K562 (cell line): ENCODE measurements around the gene COQ2. TPM values are rescaled to one million over a fixed set of nuclear protein-coding genes. Genes with fewer than 3 reads are reported as not detected.
A peak's percentile ranks its signal among the peaks of the same experiment; 100 is the strongest.

Experiments used
- ATAC-seq: fragments of 200-7000 bp; cut with Tn5 transposase; 3 replicates; pipeline ENCODE4 v1.9.1; 2020; ENCODE audit warnings: moderate library complexity
- BruUV-seq: library from RNA; stranded (reverse); fragments of 400-500 nt; replicated peaks from 2 replicates; lab custom pipeline; 2021; lab: Mats Ljungman, UMichigan
- CTCF ChIA-PET: fragments of 300-600 bp; formaldehyde crosslinking; extraction: SDS; loops from one replicate; lab custom pipeline; 2021; ENCODE audit warnings: low intra/inter-chr PET ratio; lab: Yijun Ruan, JAX
- POLR2A ChIA-PET: fragments of 300-600, 350-650 bp; sonication (Branson Sonifier 250); formaldehyde crosslinking; extraction: SDS; loops from one replicate; lab custom pipeline; 2021; ENCODE audit warnings: antibody characterized with exemption, inconsistent platforms; lab: Yijun Ruan, JAX
- DNase-seq, 4 experiments: peaks; one replicate each; pipeline versions ENCODE4 v3.0.0 to v3.0.0-alpha.2; 2011 to 2018; ENCODE audit warnings: low spot score in 3 of 4, mixed read lengths in 3 of 4; ENCODE audit errors: extremely low read depth in 1 of 4
- FAIRE-seq: peaks from 2 replicates; lab custom pipeline; 2011; peaks lifted over from hg19 to GRCh38; lab: Jason Lieb, UNC
- H2AFZ ChIP-seq: 2 replicates; pipeline ENCODE4 v1.6.0; 2011; ENCODE audit warnings: low read depth, low read length, control low read depth, inconsistent platforms
- H3K27ac ChIP-seq: fragments of 200-600 bp; 3 replicates; pipeline ENCODE4 v1.8.0; 2011; ENCODE audit warnings: low read depth, mild to moderate bottlenecking, control low read depth, inconsistent platforms, low read length, moderate library complexity, mixed read lengths; ENCODE audit errors: extremely low read depth
- H3K27me3 ChIP-seq, 2 experiments: fragments of 300-600 bp in 1 of 2; 2 replicates in 1 of 2; 3 replicates in 1 of 2; pipeline versions ENCODE4 v1.6.0 to v1.8.0; 2011; ENCODE audit warnings: inconsistent platforms in 2 of 2, low read length in 2 of 2, mild to moderate bottlenecking in 1 of 2, mixed read lengths in 1 of 2, moderate library complexity in 1 of 2; ENCODE audit not compliant: control insufficient read depth in 2 of 2, insufficient read depth in 2 of 2
- H3K36me3 ChIP-seq: fragments of 300-600 bp; 3 replicates; pipeline ENCODE4 v1.8.0; 2011; ENCODE audit warnings: mild to moderate bottlenecking, low read length, inconsistent platforms; ENCODE audit not compliant: control insufficient read depth, insufficient read depth
- H3K4me1 ChIP-seq, 2 experiments: fragments of 200-600 bp in 1 of 2; replicated peaks in 1 of 2; 2 replicates in 1 of 2; 3 replicates in 1 of 2; pipeline versions ENCODE4 v1.5.1 to v1.8.0; 2011; ENCODE audit warnings: inconsistent platforms in 2 of 2, low read length in 2 of 2, mild to moderate bottlenecking in 1 of 2, mixed read lengths in 1 of 2, moderate library complexity in 1 of 2; ENCODE audit not compliant: control insufficient read depth in 2 of 2, insufficient read depth in 2 of 2
- H3K4me2 ChIP-seq: 2 replicates; pipeline ENCODE4 v1.6.1; 2011; ENCODE audit warnings: low read length, control low read depth, inconsistent platforms, mixed read lengths; ENCODE audit not compliant: insufficient read depth
- H3K4me3 ChIP-seq: fragments of 200-600 bp; sonication (generic), shearing (Covaris generic); 2 replicates; pipeline ENCODE4 v1.5.1; 2016; ENCODE audit warnings: control low read depth, inconsistent platforms
- H3K79me2 ChIP-seq: fragments of 200-600 bp; 3 replicates; pipeline ENCODE4 v1.8.0; 2011; ENCODE audit warnings: low read length, inconsistent platforms; ENCODE audit not compliant: control insufficient read depth, insufficient read depth
- H3K9ac ChIP-seq, 2 experiments: 2 replicates each; pipeline versions ENCODE4 v1.6.0 to v1.6.1; 2011; ENCODE audit warnings: low read depth in 2 of 2, low read length in 2 of 2, control low read depth in 1 of 2, inconsistent platforms in 1 of 2, mild to moderate bottlenecking in 1 of 2, mixed read lengths in 1 of 2; ENCODE audit not compliant: insufficient read depth in 1 of 2
- H3K9me1 ChIP-seq: one replicate; pipeline ENCODE4 v1.6.0; 2011; ENCODE audit warnings: inconsistent platforms, mild to moderate bottlenecking, low read length, moderate library complexity; ENCODE audit not compliant: control insufficient read depth, insufficient read depth
- H3K9me3 ChIP-seq: replicated peaks from 2 replicates; pipeline ENCODE4 v1.5.1; 2011; ENCODE audit warnings: low read depth, low read length, inconsistent platforms; ENCODE audit not compliant: control insufficient read depth, insufficient read depth
- H4K20me1 ChIP-seq: replicated peaks from 2 replicates; pipeline ENCODE4 v1.6.1; 2011; ENCODE audit warnings: low read length, inconsistent platforms, mixed read lengths; ENCODE audit not compliant: control insufficient read depth, insufficient read depth
- CSDE1 ChIP-seq, 2 experiments: fragments of 450-650 bp; IDR thresholded peaks; 2 replicates each; pipeline ENCODE4 v1.6.1; 2016; ENCODE audit warnings: mild to moderate bottlenecking in 1 of 2
- DIDO1 ChIP-seq: fragments of 450-650 bp; IDR thresholded peaks from 2 replicates; pipeline ENCODE4 v1.6.1; 2016; ENCODE audit warnings: low read depth, missing biosample characterization, missing genetic modification characterization
- EGR1 ChIP-seq: fragments of 450-650 bp; conservative IDR thresholded peaks from 2 replicates; pipeline ENCODE4 v1.6.1; 2017; ENCODE audit warnings: mild to moderate bottlenecking
- ELF1 ChIP-seq: fragments of 200-800 bp; sonication (Bioruptor generic); IDR thresholded peaks from 2 replicates; pipeline ENCODE4 v1.6.1; 2016; ENCODE audit warnings: missing genetic modification characterization, missing compliant biosample characterization
- ILF3 ChIP-seq: fragments of 450-650 bp; IDR thresholded peaks from 2 replicates; pipeline ENCODE4 v1.6.1; 2018; ENCODE audit warnings: antibody characterized with exemption, mild to moderate bottlenecking, moderate library complexity, borderline replicate concordance
- LEF1 ChIP-seq: fragments of 450-650 bp; IDR thresholded peaks from 2 replicates; pipeline ENCODE4 v1.6.1; 2016; ENCODE audit warnings: mild to moderate bottlenecking
- MEIS2 ChIP-seq: fragments of 450-650 bp; IDR thresholded peaks from 2 replicates; pipeline ENCODE4 v1.6.1; 2014; ENCODE audit warnings: mild to moderate bottlenecking; ENCODE audit not compliant: partially characterized antibody
- NR4A1 ChIP-seq, 2 experiments: fragments of 250-450 bp in 1 of 2; fragments of 450-650 bp in 1 of 2; sonication (Bioruptor Pico) in 1 of 2; IDR thresholded peaks; 2 replicates each; pipeline versions ENCODE4 v1.4.0 to v1.6.1; 2016 to 2020; ENCODE audit warnings: mild to moderate bottlenecking in 2 of 2, missing compliant biosample characterization in 1 of 2, missing genetic modification characterization in 1 of 2, moderate library complexity in 1 of 2
- RB1 ChIP-seq: fragments of 450-650 bp; IDR thresholded peaks from 2 replicates; pipeline ENCODE4 v1.6.1; 2017; ENCODE audit warnings: low read depth, mild to moderate bottlenecking
- TOE1 ChIP-seq, 2 experiments: fragments of 450-650 bp in 1 of 2; sonication (generic) in 1 of 2; formaldehyde crosslinking in 1 of 2; IDR thresholded peaks; 2 replicates each; pipeline versions ENCODE4 v1.7.1 to v1.8.0; 2016 to 2022; ENCODE audit warnings: borderline replicate concordance in 2 of 2, mild to moderate bottlenecking in 2 of 2, antibody characterized with exemption in 1 of 2, inconsistent platforms in 1 of 2, low read depth in 1 of 2, missing genetic modification reagents in 1 of 2, moderate library complexity in 1 of 2
- WGBS: fragments of 100-300 bp; shearing (Covaris generic); methylation state at CpG from one replicate; pipeline ENCODE4 v1.1.6; 2016; ENCODE audit warnings: low coverage, mixed read lengths; ENCODE audit not compliant: insufficient coverage; ENCODE audit errors: missing lambda C conversion rate; 5-methylcytosine and 5-hydroxymethylcytosine counted together
- in situ Hi-C: fragments of 300-500 bp; cut with MboI; formaldehyde crosslinking; loops from 4 replicates; pipeline ENCODE4 v1.15.0; 2018; ENCODE audit warnings: inconsistent platforms, mixed read lengths
- intact Hi-C: fragments of 100-400 bp; cut with micrococcal nuclease; formaldehyde crosslinking; loops from 2 replicates; pipeline ENCODE4 v1.14.2; 2022
- polyA plus RNA-seq, 8 experiments: library from polyadenylated mRNA; depleted of rRNA in 4 of 8; stranded (reverse) in 5 of 8; unstranded in 3 of 8; fragments of >200 nt; fragmentation: Nextera tagmentation in 2 of 8; fragmentation: Illumina TruSeq in 1 of 8; extraction: Ambion mirVana in 2 of 8; extraction: Trizol in 1 of 8; gene quantifications; 2 replicates each; pipeline versions ENCODE4 v1.2.1 to v1.2.3, GENCODE V29; 2011 to 2014; ENCODE audit warnings: inconsistent platforms in 1 of 8, missing spikeins in 1 of 8
- total RNA-seq, 7 experiments: library from RNA; depleted of rRNA in 6 of 7; stranded (reverse); fragments of >200 nt in 6 of 7; fragmentation: Illumina TruSeq in 2 of 7; extraction: Trizol in 2 of 7; gene quantifications; 2 replicates each; pipeline versions ENCODE4 v1.2.1 to v1.2.3, GENCODE V29; 2011 to 2021; ENCODE audit warnings: low replicate concordance in 1 of 7
- TF ChIP-seq, protein P1 (sequence below): fragments of 450-650 bp; IDR thresholded peaks from 2 replicates; pipeline ENCODE4 v1.6.1; 2017; ENCODE audit warnings: mild to moderate bottlenecking, moderate library complexity
- TF ChIP-seq, protein P2 (sequence below): IDR thresholded peaks from 2 replicates; pipeline ENCODE4 v1.6.1; 2012; ENCODE audit warnings: low read depth, low read length, improper control_type of control experiment, borderline replicate concordance

Gene COQ2
- total and polyA plus RNA-seq, 9 of the 15 experiments (the other 6 are each of a cell fraction or from before 2014, with no cell fraction given): 1.9 to 13.5 (median 11.8) TPM

- CTCF ChIA-PET: no interaction called here
- Histone ChIP-seq H3K36me3 (no peaks in the 10 kb centered on the region), H4K20me1 (no peaks in the 10 kb centered on the region), H3K4me3 (no peak overlapping the region), H3K9me3 (no peaks in the 10 kb centered on the region), H3K27ac (no peak overlapping the region), H3K9me1 (no peaks in the 10 kb centered on the region), H3K4me1 (peaks cover 4 to 9% of the 10 kb centered on the region in 2 experiments; a peak in 4 of 5 replicates), H2AFZ (no peak overlapping the region), H3K9ac (no peak overlapping the region), H3K4me2 (no peak overlapping the region), H3K79me2 (no peaks in the 10 kb centered on the region), H3K27me3 (peaks cover 23 to 29% of the 10 kb centered on the region in 2 experiments)
- no TSS peak for BruUV-seq
- no peak for DNase-seq
- ATAC-seq: no peak; the same call in 2 of the 3 replicates
- POLR2A ChIA-PET: no interaction called here
- TF ChIP-seq EGR1: peak; percentile 40
- no peak for TF ChIP-seq ILF3
- TF ChIP-seq MEIS2: peak; percentile 4
- TF ChIP-seq CSDE1 (IDR thresholded peaks at IDR 0.05): no peak
- in situ Hi-C loops: no loop called here
- intact Hi-C loops: no loop called here
- FAIRE-seq: peak; percentile 11
- 10% methylated on average over 3 of the region's 3 CpGs for WGBS
Observed at GRCh38 chr4:83331956-83332355, 47.4 kb upstream of the COQ2 start.

DNA sequence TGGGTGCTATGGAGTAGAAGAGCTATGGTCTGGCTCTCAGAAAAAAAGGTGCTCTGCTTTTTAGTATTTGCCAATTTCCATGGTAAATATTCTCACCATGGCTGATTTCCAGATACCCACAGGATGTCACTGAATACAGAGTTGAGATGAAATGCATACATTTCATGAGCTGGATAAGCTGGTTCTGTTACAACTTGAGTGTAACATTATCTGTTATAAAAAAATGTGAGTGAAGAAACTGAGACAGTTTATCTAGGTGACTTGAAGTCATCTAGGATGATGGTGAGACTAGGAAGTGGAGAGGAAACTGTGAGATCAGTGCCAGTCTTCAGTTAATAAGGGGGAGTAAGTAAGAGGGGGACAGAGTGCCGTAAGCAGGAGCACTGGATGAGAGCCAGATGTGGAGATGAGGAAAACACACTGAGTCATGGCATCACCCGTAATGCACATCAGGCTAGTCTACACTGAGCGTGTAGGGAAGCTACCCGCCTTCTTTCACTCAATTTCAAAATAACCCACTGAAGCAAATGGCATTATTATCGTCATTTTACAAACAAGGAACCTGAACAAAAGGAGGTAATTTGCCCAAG lies 45.0 kb upstream of the COQ2 start:
- POLR2A ChIA-PET: no interaction called here
- H3K4me2 ChIP-seq: no peak overlapping the region
- CTCF ChIA-PET: no interaction called here
- TF ChIP-seq NR4A1 (CRISPR knock-in tag; IDR thresholded peaks at IDR 0.05) (no peak), NR4A1 (tag; IDR thresholded peaks at IDR 0.05) (no peak), LEF1 (no peak), TOE1 (IDR thresholded peaks at IDR 0.05; ENCODE audit: borderline replicate concordance) (no peak), TOE1 (CRISPR knock-in tag; IDR thresholded peaks at IDR 0.05; ENCODE audit: borderline replicate concordance, low read depth) (no peak), DIDO1 (tag) (no peak), ELF1 (tag) (no peak), RB1 (no peak)
- TF ChIP-seq, protein P1, sequence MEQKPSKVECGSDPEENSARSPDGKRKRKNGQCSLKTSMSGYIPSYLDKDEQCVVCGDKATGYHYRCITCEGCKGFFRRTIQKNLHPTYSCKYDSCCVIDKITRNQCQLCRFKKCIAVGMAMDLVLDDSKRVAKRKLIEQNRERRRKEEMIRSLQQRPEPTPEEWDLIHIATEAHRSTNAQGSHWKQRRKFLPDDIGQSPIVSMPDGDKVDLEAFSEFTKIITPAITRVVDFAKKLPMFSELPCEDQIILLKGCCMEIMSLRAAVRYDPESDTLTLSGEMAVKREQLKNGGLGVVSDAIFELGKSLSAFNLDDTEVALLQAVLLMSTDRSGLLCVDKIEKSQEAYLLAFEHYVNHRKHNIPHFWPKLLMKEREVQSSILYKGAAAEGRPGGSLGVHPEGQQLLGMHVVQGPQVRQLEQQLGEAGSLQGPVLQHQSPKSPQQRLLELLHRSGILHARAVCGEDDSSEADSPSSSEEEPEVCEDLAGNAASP: no peak
- TF ChIP-seq, protein P2, sequence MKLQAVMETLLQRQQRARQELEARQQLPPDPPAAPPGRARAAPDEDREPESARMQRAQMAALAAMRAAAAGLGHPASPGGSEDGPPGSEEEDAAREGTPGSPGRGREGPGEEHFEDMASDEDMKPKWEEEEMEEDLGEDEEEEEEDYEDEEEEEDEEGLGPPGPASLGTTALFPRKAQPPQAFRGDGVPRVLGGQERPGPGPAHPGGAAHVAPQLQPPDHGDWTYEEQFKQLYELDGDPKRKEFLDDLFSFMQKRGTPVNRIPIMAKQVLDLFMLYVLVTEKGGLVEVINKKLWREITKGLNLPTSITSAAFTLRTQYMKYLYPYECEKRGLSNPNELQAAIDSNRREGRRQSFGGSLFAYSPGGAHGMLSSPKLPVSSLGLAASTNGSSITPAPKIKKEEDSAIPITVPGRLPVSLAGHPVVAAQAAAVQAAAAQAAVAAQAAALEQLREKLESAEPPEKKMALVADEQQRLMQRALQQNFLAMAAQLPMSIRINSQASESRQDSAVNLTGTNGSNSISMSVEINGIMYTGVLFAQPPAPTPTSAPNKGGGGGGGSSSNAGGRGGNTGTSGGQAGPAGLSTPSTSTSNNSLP: no peak

More for the DNA sequence above, 45.0 kb upstream of the COQ2 start:
- Histone ChIP-seq H3K36me3 (no peaks in the 10 kb centered on the region), H4K20me1 (no peaks in the 10 kb centered on the region), H2AFZ (no peak overlapping the region), H3K27ac (no peak overlapping the region), H3K27me3 (peaks cover 25 to 30% of the 10 kb centered on the region in 2 experiments), H3K9me1 (no peaks in the 10 kb centered on the region), H3K4me1 (peaks cover 4% of the 10 kb centered on the region in 2 experiments; a peak in 3 of 5 replicates), H3K4me3 (no peak overlapping the region), H3K79me2 (no peaks in the 10 kb centered on the region), H3K9me3 (no peaks in the 10 kb centered on the region), H3K9ac (no peak overlapping the region)
- FAIRE-seq: no peak
- 12% methylated on average over 5 of the region's 5 CpGs for WGBS
- no peak for DNase-seq
- no TSS peak for BruUV-seq
- intact Hi-C loops: no loop called here
- in situ Hi-C loops: no loop called here
- ATAC-seq: no peak
